BLaER1 treated with 17β-estradiol and CSF1 and Interleukin-3, amounts not matched to agents 10 nM and 100 nM (cell line): ENCODE measurements around the gene KCNJ9.
"Not testable (repeated sequence)": the region's sequence is repeated elsewhere in the genome, so short reads cannot be mapped to it uniquely, and the experiment has no call there.

ENCODE experiments used
- H3K27ac ChIP-seq, 11 experiments: shearing (Covaris generic); formaldehyde crosslinking; 2 replicates each; pipeline ENCODE4 v1.8.1; 2022
- H3K27me3 ChIP-seq, 11 experiments: shearing (Covaris generic); formaldehyde crosslinking; 2 replicates each; pipeline ENCODE4 v1.8.1; 2022
- H3K36me3 ChIP-seq, 11 experiments: shearing (Covaris generic); formaldehyde crosslinking; 2 replicates each; pipeline ENCODE4 v1.8.1; 2022
- H3K4me1 ChIP-seq, 10 experiments: shearing (Covaris generic); formaldehyde crosslinking; 2 replicates each; pipeline ENCODE4 v1.8.1; 2022
- H3K4me2 ChIP-seq, 11 experiments: shearing (Covaris generic); formaldehyde crosslinking; 2 replicates each; pipeline ENCODE4 v1.8.1; 2022
- H3K4me3 ChIP-seq, 10 experiments: shearing (Covaris generic); formaldehyde crosslinking; 2 replicates each; pipeline ENCODE4 v1.8.1; 2022
- H3K9ac ChIP-seq, 11 experiments: shearing (Covaris generic); formaldehyde crosslinking; 2 replicates each; pipeline ENCODE4 v1.8.1; 2022
- H3K9me3 ChIP-seq, 11 experiments: shearing (Covaris generic); formaldehyde crosslinking; replicated peaks in 1 of 11; 2 replicates each; pipeline ENCODE4 v1.8.1; 2022
- H4K20me1 ChIP-seq, 11 experiments: shearing (Covaris generic); formaldehyde crosslinking; 2 replicates each; pipeline ENCODE4 v1.8.1; 2022
- Cebpa-rat ChIP-seq, 11 experiments: shearing (Covaris generic); IDR thresholded peaks; 2 replicates each; pipeline ENCODE4 v1.8.1; 2022

KCNJ9 gene

DNA sequence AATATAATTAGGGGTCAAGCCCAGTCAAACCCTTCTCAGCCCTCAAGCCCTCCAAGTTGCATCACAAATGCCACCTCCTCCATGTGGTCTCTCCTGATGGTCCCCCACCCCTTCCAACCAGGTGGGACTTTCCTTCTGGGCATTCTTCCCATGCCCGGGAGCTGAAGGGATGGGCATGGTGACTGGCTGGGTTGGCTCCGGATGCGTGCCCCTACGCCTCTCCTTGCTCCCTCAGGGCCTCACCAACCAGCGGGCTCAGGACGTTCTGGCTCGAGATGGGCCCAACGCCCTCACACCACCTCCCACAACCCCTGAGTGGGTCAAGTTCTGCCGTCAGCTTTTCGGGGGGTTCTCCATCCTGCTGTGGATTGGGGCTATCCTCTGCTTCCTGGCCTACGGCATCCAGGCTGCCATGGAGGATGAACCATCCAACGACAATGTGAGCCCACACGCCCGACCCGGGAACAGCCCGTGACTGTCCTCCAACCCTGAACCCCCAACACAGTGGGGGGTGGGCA is 41.7 kb downstream of the KCNJ9 start:
- H3K4me2 ChIP-seq = no peak overlapping the region
- TF ChIP-seq Cebpa-rat (IDR thresholded peaks at IDR 0.05) = no peak
- H3K27ac ChIP-seq = no peak overlapping the region
- no peaks in the 10 kb centered on the region for H3K36me3 ChIP-seq
- no peaks in the 10 kb centered on the region for H3K9me3 ChIP-seq
- peaks cover 4 to 10% (median 6%) of the 10 kb centered on the region in 10 experiments; a peak in 12 of 20 replicates for H3K4me1 ChIP-seq
- H3K9ac ChIP-seq = no peak overlapping the region
- no peaks in the 10 kb centered on the region for H3K27me3 ChIP-seq
- no peak overlapping the region for H3K4me3 ChIP-seq
- H4K20me1 ChIP-seq = no peaks in the 10 kb centered on the region

DNA sequence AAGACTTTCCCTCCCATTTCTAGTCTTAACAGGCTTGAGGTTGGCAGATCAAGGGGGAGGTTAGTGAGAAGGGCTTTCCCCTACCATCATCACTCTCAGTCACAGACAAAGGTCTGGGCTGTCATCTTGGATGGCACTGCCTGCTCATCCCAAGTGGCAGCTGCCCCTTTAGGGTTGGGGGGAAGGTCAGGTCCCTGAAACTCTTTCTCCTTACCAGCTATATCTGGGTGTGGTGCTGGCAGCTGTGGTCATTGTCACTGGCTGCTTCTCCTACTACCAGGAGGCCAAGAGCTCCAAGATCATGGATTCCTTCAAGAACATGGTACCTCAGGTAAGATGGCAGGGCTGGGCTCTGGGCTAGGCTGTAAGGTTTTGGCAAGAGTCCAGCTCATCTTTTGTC is 42.4 kb downstream of the KCNJ9 start:
- TF ChIP-seq Cebpa-rat (IDR thresholded peaks at IDR 0.05) = no peak
- no peak overlapping the region for H3K9ac ChIP-seq
- no peak overlapping the region for H3K27ac ChIP-seq
- no peaks in the 10 kb centered on the region for H3K36me3 ChIP-seq
- H3K4me1 ChIP-seq = peaks cover 4 to 10% (median 6%) of the 10 kb centered on the region in 10 experiments; a peak in 12 of 20 replicates
- no peak overlapping the region for H3K4me3 ChIP-seq
- no peaks in the 10 kb centered on the region for H3K27me3 ChIP-seq
- no peaks in the 10 kb centered on the region for H3K9me3 ChIP-seq
- no peaks in the 10 kb centered on the region for H4K20me1 ChIP-seq
- no peak overlapping the region for H3K4me2 ChIP-seq

DNA sequence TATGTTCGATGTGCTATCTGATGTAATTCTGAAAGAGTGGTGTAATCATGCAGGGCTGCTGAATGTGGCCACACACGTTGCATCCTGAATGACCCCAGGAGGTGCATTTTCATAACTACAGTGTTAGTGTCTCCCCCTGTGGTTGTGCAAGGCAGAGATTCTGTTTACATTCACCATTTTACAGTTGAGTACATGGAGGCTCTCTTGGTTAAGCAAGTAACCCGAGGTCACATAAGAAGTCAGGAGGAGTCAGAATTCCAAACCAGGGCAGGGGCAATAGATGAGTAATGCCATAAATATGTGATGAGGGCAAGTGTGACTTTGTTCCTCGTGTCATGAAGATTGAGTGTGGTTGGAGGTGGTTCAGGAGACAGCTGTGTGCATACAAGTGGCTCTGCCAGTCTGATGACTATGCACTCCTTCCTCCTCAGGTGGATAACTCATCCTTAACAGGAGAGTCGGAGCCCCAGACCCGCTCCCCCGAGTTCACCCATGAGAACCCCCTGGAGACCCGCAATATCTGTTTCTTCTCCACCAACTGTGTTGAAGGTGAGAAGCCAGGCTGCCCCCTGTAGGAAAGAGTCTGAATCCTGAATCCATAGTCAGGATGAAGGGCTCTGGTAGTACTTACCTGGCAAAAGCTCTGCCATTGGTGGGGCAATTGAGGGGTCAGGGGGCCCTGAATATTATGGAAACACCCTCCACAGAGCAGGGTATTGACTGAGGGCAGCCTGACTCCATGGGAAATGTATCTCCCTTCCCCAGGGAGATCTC is 43.6 kb downstream of the KCNJ9 start:
- Histone ChIP-seq H3K27ac (no peak overlapping the region), H3K9ac (no peak overlapping the region), H3K36me3 (no peaks in the 10 kb centered on the region), H3K9me3 (no peaks in the 10 kb centered on the region), H4K20me1 (no peaks in the 10 kb centered on the region), H3K27me3 (no peaks in the 10 kb centered on the region), H3K4me3 (no peak overlapping the region), H3K4me2 (no peak overlapping the region), H3K4me1 (no peaks in the 10 kb centered on the region)
- no peak for TF ChIP-seq Cebpa-rat (IDR thresholded peaks at IDR 0.05)

DNA sequence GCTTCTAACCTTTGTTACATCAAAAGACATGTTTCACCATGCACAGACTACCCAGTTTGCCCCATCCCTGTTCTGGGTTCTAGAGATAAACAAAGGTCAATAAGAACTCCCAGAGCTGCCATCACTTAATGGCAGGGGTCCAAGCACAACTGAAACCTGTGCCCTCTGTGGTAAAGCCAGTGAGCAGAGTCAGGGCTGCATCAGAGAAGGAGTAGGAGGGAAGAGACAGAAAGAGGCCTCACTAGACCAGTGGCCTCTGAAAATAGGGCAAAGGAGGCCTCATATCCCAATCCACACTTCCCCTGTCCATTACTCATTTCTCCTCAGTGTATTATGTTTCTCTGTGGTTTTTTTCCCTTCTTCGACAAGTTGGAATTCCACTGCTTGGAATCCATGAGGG is 44.4 kb downstream of the KCNJ9 start:
- H4K20me1 ChIP-seq = no peaks in the 10 kb centered on the region
- H3K9me3 ChIP-seq = no peaks in the 10 kb centered on the region
- H3K27ac ChIP-seq = no peak overlapping the region
- H3K36me3 ChIP-seq = no peaks in the 10 kb centered on the region
- H3K27me3 ChIP-seq = no peaks in the 10 kb centered on the region
- no peaks in the 10 kb centered on the region for H3K4me1 ChIP-seq
- H3K4me3 ChIP-seq = no peak overlapping the region
- TF ChIP-seq Cebpa-rat (IDR thresholded peaks at IDR 0.05) = no peak
- no peak overlapping the region for H3K9ac ChIP-seq
- no peak overlapping the region for H3K4me2 ChIP-seq

DNA sequence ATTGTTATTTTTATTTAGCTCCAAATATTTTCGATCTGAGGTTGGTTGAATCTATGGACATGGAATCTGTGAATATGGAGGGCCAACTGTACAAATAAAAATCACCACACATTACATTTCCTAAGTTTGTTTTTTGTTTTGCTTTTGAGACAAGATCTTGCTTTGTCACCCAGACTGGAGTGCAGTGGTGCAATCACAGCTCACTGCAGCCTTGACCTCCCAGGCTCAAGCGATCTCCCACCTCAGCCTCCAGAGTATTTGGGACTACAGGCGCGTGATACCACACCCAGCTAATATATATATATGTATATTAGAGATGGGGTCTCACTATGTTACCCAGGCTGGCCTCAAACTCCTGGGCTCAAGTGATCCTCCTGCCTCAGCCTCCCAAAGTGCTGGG is 45.0 kb downstream of the KCNJ9 start:
- not testable (repeated sequence) for H3K9me3 ChIP-seq, H3K27ac ChIP-seq, H4K20me1 ChIP-seq, H3K9ac ChIP-seq, H3K4me3 ChIP-seq, H3K4me1 ChIP-seq, H3K36me3 ChIP-seq, H3K4me2 ChIP-seq, H3K27me3 ChIP-seq

DNA sequence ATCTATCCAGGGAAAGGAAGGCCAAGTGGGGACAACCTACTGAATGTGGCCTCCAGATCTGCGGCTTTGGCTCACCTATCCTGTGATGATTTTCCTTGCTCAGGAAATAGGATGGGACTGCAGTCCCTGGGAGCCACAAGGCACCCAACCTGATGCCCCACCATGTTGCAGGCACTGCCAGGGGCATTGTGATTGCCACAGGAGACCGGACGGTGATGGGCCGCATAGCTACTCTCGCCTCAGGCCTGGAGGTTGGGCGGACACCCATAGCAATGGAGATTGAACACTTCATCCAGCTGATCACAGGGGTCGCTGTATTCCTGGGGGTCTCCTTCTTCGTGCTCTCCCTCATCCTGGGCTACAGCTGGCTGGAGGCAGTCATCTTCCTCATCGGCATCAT is 46.0 kb downstream of the KCNJ9 start:
- no peak for TF ChIP-seq Cebpa-rat (IDR thresholded peaks at IDR 0.05)
- Histone ChIP-seq H3K4me2 (no peak overlapping the region), H3K4me3 (no peak overlapping the region), H3K27me3 (no peaks in the 10 kb centered on the region), H3K9ac (no peak overlapping the region), H3K9me3 (no peaks in the 10 kb centered on the region), H3K4me1 (no peaks in the 10 kb centered on the region), H3K27ac (no peak overlapping the region), H4K20me1 (no peaks in the 10 kb centered on the region), H3K36me3 (no peaks in the 10 kb centered on the region)

DNA sequence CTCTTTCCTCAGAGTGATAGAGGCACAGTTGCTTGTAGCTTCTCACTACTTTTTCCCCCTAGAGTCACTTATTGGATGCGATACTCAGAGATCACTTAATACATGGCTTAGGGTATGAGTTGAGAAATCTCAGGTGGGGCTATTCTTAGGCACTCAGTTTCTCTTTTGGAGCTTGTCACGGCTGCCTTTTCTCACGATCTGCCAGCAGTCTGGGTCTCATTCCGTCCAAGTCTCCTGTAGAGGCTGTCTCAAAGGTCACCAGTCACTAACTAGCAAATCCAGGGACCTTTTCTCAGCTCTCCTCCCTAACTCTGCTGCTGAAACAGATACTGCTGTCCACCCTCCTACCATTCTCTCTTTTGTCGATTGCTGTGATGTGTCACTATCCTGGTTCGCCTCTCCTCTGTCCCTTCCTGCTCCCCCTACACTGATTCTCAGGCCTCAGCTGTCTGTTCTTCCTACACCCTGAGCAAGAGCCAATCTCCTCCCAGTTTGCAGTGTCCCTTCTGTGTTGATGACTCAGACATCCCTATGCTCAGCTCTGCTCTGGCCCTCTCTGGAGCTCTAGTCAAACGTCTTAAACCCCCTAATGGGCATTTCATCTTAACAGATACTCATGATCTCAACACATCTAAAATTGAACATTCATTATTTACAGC is 46.7 kb downstream of the KCNJ9 start:
- Histone ChIP-seq H4K20me1 (no peaks in the 10 kb centered on the region), H3K27ac (no peak overlapping the region), H3K36me3 (no peaks in the 10 kb centered on the region), H3K27me3 (no peaks in the 10 kb centered on the region), H3K4me3 (no peak overlapping the region), H3K9ac (no peak overlapping the region), H3K4me1 (no peaks in the 10 kb centered on the region), H3K4me2 (no peak overlapping the region), H3K9me3 (no peaks in the 10 kb centered on the region)
- no peak for TF ChIP-seq Cebpa-rat (IDR thresholded peaks at IDR 0.05)

DNA sequence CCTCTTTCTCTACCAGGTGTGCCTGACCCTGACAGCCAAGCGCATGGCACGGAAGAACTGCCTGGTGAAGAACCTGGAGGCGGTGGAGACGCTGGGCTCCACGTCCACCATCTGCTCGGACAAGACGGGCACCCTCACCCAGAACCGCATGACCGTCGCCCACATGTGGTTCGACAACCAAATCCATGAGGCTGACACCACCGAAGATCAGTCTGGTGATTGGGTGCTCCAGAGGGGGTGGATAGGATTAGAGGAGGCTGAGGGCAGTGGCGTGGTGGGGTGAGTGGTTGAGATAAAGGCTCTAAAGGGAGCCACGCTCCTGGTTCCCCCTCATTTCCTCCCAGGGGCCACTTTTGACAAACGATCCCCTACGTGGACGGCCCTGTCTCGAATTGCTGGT is 47.3 kb downstream of the KCNJ9 start:
- no peak overlapping the region for H3K4me2 ChIP-seq
- H3K27ac ChIP-seq = no peak overlapping the region
- no peaks in the 10 kb centered on the region for H3K27me3 ChIP-seq
- no peaks in the 10 kb centered on the region for H4K20me1 ChIP-seq
- no peak for TF ChIP-seq Cebpa-rat (IDR thresholded peaks at IDR 0.05)
- H3K4me1 ChIP-seq = no peaks in the 10 kb centered on the region
- no peak overlapping the region for H3K9ac ChIP-seq
- no peaks in the 10 kb centered on the region for H3K9me3 ChIP-seq
- no peak overlapping the region for H3K4me3 ChIP-seq
- H3K36me3 ChIP-seq = no peaks in the 10 kb centered on the region

DNA sequence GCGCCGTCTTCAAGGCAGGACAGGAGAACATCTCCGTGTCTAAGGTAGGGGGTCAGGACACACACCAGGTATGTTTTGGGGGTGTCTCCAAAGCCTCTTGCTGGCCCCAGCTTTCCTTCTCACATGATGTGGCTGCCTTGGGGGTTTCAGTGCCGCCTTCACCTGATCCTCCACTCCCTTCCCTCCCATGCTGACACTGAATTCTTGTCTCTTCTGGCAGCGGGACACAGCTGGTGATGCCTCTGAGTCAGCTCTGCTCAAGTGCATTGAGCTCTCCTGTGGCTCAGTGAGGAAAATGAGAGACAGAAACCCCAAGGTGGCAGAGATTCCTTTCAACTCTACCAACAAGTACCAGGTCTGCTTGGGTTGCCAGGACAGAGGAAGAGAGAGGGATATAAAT is 47.7 kb downstream of the KCNJ9 start:
- Histone ChIP-seq H4K20me1 (no peaks in the 10 kb centered on the region), H3K27ac (no peak overlapping the region), H3K4me1 (no peaks in the 10 kb centered on the region), H3K36me3 (no peaks in the 10 kb centered on the region), H3K4me2 (no peak overlapping the region), H3K9me3 (no peaks in the 10 kb centered on the region), H3K4me3 (no peak overlapping the region), H3K9ac (no peak overlapping the region), H3K27me3 (no peaks in the 10 kb centered on the region)
- no peak for TF ChIP-seq Cebpa-rat (IDR thresholded peaks at IDR 0.05)

DNA sequence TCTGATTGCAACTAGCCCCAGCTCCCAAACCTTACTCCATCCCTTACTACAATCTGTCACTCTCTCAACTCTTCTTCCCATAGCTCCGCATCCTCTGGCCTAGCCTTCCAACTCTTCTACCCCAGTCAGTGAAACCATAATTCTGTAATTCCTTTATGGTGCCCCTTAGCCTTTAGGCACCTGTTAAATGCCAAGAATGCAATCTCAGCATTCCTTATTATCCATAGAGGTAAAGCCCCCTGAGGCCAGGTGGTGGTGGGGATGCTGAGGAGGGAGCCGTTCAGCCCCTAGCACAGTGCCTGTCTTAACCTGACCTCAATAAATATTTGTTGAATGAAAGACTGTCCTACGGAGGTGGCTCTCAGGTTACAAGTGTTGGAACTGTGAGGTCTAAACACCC is 48.2 kb downstream of the KCNJ9 start:
- Histone ChIP-seq H3K27ac (no peak overlapping the region), H4K20me1 (no peaks in the 10 kb centered on the region), H3K4me1 (peaks cover 0 to 4% (median 0%) of the 10 kb centered on the region in 10 experiments; a peak in 1 of 20 replicates), H3K9me3 (no peaks in the 10 kb centered on the region), H3K4me2 (no peak overlapping the region), H3K9ac (no peak overlapping the region), H3K4me3 (no peak overlapping the region), H3K27me3 (no peaks in the 10 kb centered on the region), H3K36me3 (no peaks in the 10 kb centered on the region)
- no peak for TF ChIP-seq Cebpa-rat (IDR thresholded peaks at IDR 0.05)
